Activated T-helper 2 cell treated with anti-CD3 and anti-CD28 coated beads, Interferon-gamma antibody, Interleukin-2, Interleukin-4, amounts not matched to agents 10 μg/mL and 5 μg/mL and 100 μg/mL, durations not matched to agents 14 hours and 24 hours and 36 hours (primary cell): Measurements from ENCODE around the gene ING4. TPM values are rescaled to one million over a fixed set of nuclear protein-coding genes. Genes with fewer than 3 reads are reported as not detected.

Experiments used
- DNase-seq: peaks from one replicate; pipeline ENCODE4 v3.0.0; 2021; ENCODE audit warnings: low spot score
- H3K27ac Mint-ChIP-seq: one replicate; pipeline ENCODE4 v1.8.0; 2021; ENCODE audit warnings: mixed read lengths
- H3K27me3 Mint-ChIP-seq: one replicate; pipeline ENCODE4 v1.8.0; 2021; ENCODE audit warnings: low read depth, mixed read lengths
- H3K36me3 Mint-ChIP-seq: one replicate; pipeline ENCODE4 v1.8.0; 2021; ENCODE audit warnings: low read depth, mixed read lengths
- H3K4me1 Mint-ChIP-seq: one replicate; pipeline ENCODE4 v1.8.0; 2021; ENCODE audit warnings: low read depth, mixed read lengths
- H3K4me3 Mint-ChIP-seq: one replicate; pipeline ENCODE4 v1.8.0; 2021; ENCODE audit warnings: low read depth, mild to moderate bottlenecking, moderate library complexity, mixed read lengths
- H3K9me3 Mint-ChIP-seq: one replicate; pipeline ENCODE4 v1.8.0; 2021; ENCODE audit warnings: mixed read lengths
- intact Hi-C: fragments of 100-400 bp; cut with micrococcal nuclease; formaldehyde crosslinking; loops from one replicate; pipeline ENCODE4 v1.15.1; 2023
- total RNA-seq: library from RNA; stranded (reverse); gene quantifications from 2 replicates; pipeline ENCODE4 v1.2.3, GENCODE V29; 2022

The ING4 gene
- total RNA-seq, 1 donor from 2014 or later, result 19.1 TPM

GRCh38 chr12:6696690-6697583, 34.0 kb upstream of the ING4 start:
- no peaks in the 10 kb centered on the region for H3K9me3 Mint-ChIP-seq
- intact Hi-C loops, result no loop called here
- peaks cover 32% of the 10 kb centered on the region for H3K27me3 Mint-ChIP-seq
- no peak overlapping the region for H3K4me3 Mint-ChIP-seq
- H3K4me1 Mint-ChIP-seq, result peaks cover 11% of the 10 kb centered on the region
- H3K36me3 Mint-ChIP-seq, result no peaks in the 10 kb centered on the region
- no peak overlapping the region for H3K27ac Mint-ChIP-seq
- DNase-seq, result no peak

DNA sequence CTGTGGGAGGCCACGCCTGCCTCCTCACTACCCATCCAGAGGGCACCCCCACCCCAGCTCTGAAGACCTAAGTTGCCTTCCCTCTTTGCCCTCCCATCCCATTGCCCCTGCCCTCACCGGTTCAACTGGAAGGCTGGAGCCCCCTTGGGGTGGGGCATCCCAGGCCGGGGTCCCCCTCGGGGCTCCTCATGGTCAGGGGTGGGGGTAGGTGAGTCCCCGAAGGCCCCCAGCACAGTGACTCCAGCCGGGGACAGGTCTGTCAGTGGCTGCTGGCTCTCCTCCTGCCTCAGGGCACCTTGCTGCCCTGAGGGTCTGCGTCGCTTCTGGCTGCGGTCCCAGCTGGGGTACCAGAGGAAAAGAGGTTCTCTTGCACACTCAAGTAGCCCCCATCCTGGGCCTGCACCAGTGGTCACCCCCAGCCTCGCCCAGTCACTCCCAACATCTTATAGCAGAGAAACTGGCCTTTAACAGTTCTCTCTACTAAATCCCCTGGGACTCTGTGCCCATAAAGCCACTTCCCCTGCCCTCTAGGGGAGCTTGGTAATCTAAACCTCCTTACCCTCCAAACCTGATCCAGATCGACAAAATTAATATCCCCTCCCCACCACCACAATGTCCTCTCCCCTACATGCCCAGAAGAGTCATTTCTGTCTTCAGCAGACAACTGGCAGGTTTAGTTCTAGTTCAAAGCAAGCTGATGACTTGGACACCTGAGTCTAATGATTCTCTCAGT, 32.6 kb upstream of the ING4 start:
- intact Hi-C loops, result no loop called here
- Mint-ChIP-seq H3K4me3 (no peak overlapping the region), H3K9me3 (no peaks in the 10 kb centered on the region), H3K27ac (no peak overlapping the region), H3K4me1 (peaks cover 7% of the 10 kb centered on the region), H3K36me3 (no peaks in the 10 kb centered on the region), H3K27me3 (peaks cover 19% of the 10 kb centered on the region)
- no peak for DNase-seq

GRCh38 chr12:6694701-6695100, 31.8 kb upstream of the ING4 start:
- peaks cover 18% of the 10 kb centered on the region for H3K27me3 Mint-ChIP-seq
- no peak overlapping the region for H3K4me3 Mint-ChIP-seq
- peaks cover 10% of the 10 kb centered on the region for H3K4me1 Mint-ChIP-seq
- no peaks in the 10 kb centered on the region for H3K36me3 Mint-ChIP-seq
- DNase-seq, result no peak
- intact Hi-C loops, result no loop called here
- no peaks in the 10 kb centered on the region for H3K9me3 Mint-ChIP-seq
- H3K27ac Mint-ChIP-seq, result no peak overlapping the region

GRCh38 chr12:6693832-6694355, 31.0 kb upstream of the ING4 start:
- no peak for DNase-seq
- Mint-ChIP-seq H3K4me1 (peaks cover 5% of the 10 kb centered on the region), H3K36me3 (no peaks in the 10 kb centered on the region), H3K27ac (no peak overlapping the region), H3K9me3 (no peaks in the 10 kb centered on the region), H3K4me3 (no peak overlapping the region), H3K27me3 (peaks cover 10% of the 10 kb centered on the region)
- intact Hi-C loops, result no loop called here

DNA sequence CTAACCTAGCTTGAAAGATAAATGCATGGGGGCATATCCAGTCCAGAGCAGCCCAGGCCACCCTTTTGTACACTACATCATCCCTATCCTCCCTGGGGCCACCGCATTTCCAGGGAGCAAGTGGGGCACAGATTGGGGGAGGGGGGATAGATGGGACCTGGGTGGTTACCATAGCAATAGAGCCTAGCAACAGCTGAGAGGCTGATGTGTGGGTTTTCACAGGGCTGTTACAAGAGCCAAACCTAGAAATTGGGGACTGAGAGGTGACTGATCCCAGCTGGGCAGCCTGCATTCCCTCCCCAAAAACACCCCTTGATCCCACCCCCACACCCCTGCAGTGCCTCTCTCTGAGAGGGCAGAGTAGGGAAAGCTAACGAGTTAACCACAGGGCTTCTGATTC, 30.0 kb upstream of the ING4 start:
- intact Hi-C loops, result no loop called here
- DNase-seq, result no peak
- H3K27ac Mint-ChIP-seq, result no peak overlapping the region

GRCh38 chr12:6691473-6691872, 28.6 kb upstream of the ING4 start:
- intact Hi-C loops, result no loop called here
- no peak for DNase-seq
- H3K4me1 Mint-ChIP-seq, result peaks cover 23% of the 10 kb centered on the region
- no peaks in the 10 kb centered on the region for H3K27me3 Mint-ChIP-seq
- no peaks in the 10 kb centered on the region for H3K9me3 Mint-ChIP-seq
- peaks cover 22% of the 10 kb centered on the region for H3K36me3 Mint-ChIP-seq
- no peak overlapping the region for H3K4me3 Mint-ChIP-seq
- no peak overlapping the region for H3K27ac Mint-ChIP-seq

More for the DNA sequence above, 30.0 kb upstream of the ING4 start:
- no peaks in the 10 kb centered on the region for H3K9me3 Mint-ChIP-seq
- peaks cover under 1% of the 10 kb centered on the region for H3K27me3 Mint-ChIP-seq
- peaks cover 9% of the 10 kb centered on the region for H3K4me1 Mint-ChIP-seq
- H3K4me3 Mint-ChIP-seq, result no peak overlapping the region
- H3K36me3 Mint-ChIP-seq, result peaks cover 8% of the 10 kb centered on the region

DNA sequence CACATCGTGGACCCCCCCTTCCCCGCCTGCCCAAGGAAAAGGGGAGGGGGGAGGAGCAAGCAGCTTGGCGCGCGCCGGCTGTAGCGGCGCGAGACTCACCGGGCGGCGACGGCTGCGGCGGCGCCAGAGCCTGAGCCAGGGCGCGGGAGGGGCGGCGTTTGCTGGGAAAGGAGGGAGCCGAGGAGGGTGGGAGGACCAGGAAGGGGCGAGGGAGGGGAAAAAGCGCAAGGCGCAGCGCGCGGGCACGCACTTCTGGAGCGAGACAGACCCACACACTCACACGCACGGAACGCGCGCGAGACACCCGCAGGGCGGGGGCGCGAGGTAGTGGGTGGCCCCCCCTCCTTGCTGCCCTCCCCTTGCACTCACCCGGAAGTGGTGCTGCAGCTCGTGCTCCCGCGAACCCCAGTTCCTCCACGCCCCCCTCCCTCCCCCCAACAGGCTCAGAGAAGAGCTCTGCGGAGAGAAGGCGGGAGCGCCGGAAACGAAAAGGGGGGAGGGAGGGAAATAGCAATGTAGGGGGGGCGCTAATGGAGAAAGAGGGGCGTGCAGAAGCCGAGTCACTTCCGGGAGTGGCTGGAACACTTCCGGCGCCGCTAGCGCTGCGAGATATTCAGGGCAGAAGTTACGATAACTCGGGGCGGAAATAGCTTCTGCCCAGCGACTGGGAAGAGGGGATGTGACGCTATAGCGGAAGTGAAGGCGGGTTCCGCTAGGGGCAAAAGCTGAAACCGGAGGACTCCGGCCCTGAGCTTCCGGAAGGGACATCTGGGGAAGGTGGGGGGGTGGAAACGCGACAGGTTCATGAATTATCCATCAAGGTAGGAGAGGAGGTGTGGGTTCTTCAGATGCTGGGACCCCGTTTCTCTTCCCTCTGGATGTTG, 26.3 kb upstream of the ING4 start, which contains the start of gene ZNF384:
ZNF384 (minus strand) TSS at position 377 of the 884 bp plus-strand sequence. CDS start 9,855 bp downstream, outside the sequence.
- Mint-ChIP-seq H3K4me3 (peak within 1 kb of the TSS; percentile 96), H3K27me3 (no peaks in the 10 kb centered on the region), H3K9me3 (no peaks in the 10 kb centered on the region), H3K4me1 (peaks cover 35% of the 10 kb centered on the region), H3K36me3 (peaks cover 38% of the 10 kb centered on the region), H3K27ac (peak within 1 kb of the TSS; percentile 92)
- intact Hi-C loops, result loop anchor here (1.0 to 10.0 kb wide), 8 partner anchors 26 to 224 kb away; partner anchors contain the start of genes CHD4, COPS7A, ING4 and MLF2
- DNase-seq, result peak; percentile 95

GRCh38 chr12:6688543-6688998, 25.7 kb upstream of the ING4 start:
- intact Hi-C loops, result loop anchor here (2.0 to 10.0 kb wide), 5 partner anchors 64 to 224 kb away; partner anchors contain the start of genes CHD4, MLF2 and NOP2
- Mint-ChIP-seq H3K36me3 (peaks cover 43% of the 10 kb centered on the region), H3K4me1 (peaks cover 35% of the 10 kb centered on the region), H3K27me3 (no peaks in the 10 kb centered on the region), H3K9me3 (no peaks in the 10 kb centered on the region), H3K4me3 (peak overlapping the region; percentile 96), H3K27ac (peak overlapping the region; percentile 92)
- DNase-seq, result peak; percentile 39

DNA sequence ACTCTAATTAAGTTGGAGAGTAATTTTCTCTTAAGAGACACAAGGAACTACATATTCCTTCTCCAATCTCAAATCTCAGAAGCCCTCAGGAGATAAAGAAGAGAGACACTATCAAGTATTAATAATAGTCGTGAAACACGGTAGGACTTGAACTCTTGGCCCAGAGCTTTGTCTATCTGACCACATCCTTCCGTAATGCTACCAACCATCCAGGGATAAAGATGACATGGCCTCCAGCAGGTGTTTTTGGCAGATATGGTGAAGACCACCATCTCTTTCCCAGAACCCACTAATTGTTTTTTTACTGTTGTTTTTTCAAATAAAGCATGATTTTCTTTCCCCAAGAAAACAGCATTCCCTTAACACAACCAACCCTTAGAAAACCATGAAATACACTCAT, 22.9 kb upstream of the ING4 start:
- Mint-ChIP-seq H3K4me3 (no peak overlapping the region), H3K4me1 (peaks cover 40% of the 10 kb centered on the region), H3K27ac (no peak overlapping the region), H3K9me3 (no peaks in the 10 kb centered on the region), H3K36me3 (peaks cover 57% of the 10 kb centered on the region), H3K27me3 (no peaks in the 10 kb centered on the region)
- intact Hi-C loops, result loop anchor here (5.0 to 10.0 kb wide), 3 partner anchors 106 to 221 kb away; partner anchors contain the start of gene NOP2
- DNase-seq, result no peak

DNA sequence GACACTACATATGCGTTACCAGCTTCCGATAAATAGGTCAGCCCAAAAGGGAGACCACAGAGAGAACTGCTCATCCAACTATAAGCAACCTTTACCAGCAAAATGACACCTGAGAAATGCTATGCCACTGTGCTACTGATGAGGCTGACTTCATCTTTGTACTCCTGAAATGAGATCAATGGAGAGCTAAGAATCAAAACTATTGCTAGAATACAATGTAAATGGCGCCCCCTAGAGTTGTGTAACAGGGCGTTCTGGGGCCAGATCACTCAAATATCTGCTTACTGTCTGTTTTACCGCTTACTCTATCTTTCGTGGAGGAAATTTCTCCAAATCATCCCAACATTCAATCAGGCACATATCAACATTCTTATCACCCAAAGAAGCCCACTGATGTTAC, 21.7 kb upstream of the ING4 start:
- no peaks in the 10 kb centered on the region for H3K9me3 Mint-ChIP-seq
- intact Hi-C loops, result loop anchor here (1.0 to 10.0 kb wide), 5 partner anchors 21 to 220 kb away; partner anchors contain the start of genes ING4 and NOP2
- no peak overlapping the region for H3K4me3 Mint-ChIP-seq
- H3K4me1 Mint-ChIP-seq, result peaks cover 37% of the 10 kb centered on the region
- H3K27ac Mint-ChIP-seq, result no peak overlapping the region
- DNase-seq, result no peak
- H3K27me3 Mint-ChIP-seq, result no peaks in the 10 kb centered on the region
- peaks cover 62% of the 10 kb centered on the region for H3K36me3 Mint-ChIP-seq

GRCh38 chr12:6676962-6677361, 14.0 kb upstream of the ING4 start:
- no peaks in the 10 kb centered on the region for H3K9me3 Mint-ChIP-seq
- no peak overlapping the region for H3K4me3 Mint-ChIP-seq
- H3K36me3 Mint-ChIP-seq, result peaks cover 74% of the 10 kb centered on the region
- H3K27me3 Mint-ChIP-seq, result no peaks in the 10 kb centered on the region
- intact Hi-C loops, result no loop called here
- H3K4me1 Mint-ChIP-seq, result peaks cover 2% of the 10 kb centered on the region
- H3K27ac Mint-ChIP-seq, result no peak overlapping the region
- DNase-seq, result no peak

DNA sequence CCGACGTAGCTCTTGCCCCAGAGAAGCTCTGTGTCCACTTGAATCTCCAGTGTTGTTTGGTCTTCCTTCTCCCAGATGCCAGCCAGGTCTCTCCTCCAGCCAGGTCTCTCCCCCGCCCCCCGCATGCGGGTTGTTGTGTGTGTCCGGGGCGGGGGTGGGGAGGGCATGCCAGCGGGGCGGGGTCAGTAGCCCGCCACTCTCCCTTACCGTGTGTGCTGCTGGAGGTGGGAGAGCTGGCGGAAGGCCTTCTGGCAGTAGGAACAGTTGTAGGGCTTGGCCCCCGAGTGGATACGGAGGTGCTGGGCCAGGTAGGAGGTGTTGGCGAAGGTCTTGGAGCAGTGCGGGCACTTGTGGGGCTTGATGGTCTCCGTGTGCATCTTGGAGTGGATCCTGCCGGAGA, 9.2 kb upstream of the ING4 start:
- H3K4me1 Mint-ChIP-seq, result no peaks in the 10 kb centered on the region
- no peaks in the 10 kb centered on the region for H3K9me3 Mint-ChIP-seq
- H3K36me3 Mint-ChIP-seq, result peaks cover 87% of the 10 kb centered on the region
- DNase-seq, result no peak
- no peak overlapping the region for H3K4me3 Mint-ChIP-seq
- H3K27me3 Mint-ChIP-seq, result no peaks in the 10 kb centered on the region
- H3K27ac Mint-ChIP-seq, result no peak overlapping the region
- intact Hi-C loops, result no loop called here
